Measurements from ENCODE around the gene ZBED1.

ZBED1 gene

DNA sequence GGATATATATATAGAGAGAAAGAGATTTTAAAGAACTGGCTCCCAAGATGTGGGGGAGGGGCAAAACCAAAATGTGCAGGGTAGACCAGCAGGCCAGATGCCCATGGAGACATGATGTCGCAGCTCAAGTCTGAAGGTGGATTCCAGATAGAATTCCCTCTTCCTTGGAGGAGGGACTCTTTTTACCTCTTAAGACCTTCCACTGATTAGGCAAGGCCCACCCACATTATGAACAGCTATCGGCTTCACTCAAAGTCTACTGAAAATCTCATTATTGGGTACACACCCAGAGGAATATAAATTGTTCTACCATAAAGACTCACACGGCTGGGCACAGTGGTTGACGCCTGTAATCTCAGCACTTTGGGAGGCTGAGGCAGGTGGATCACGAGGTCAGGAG lies 59.3 kb downstream of the ZBED1 start:
- TF ChIP-seq TAF1 (IDR thresholded peaks at IDR 0.05; ENCODE audit: borderline replicate concordance, insufficient read depth, low read length) (no peak), SIN3A (IDR thresholded peaks at IDR 0.05; ENCODE audit: borderline replicate concordance, insufficient read depth, low read length) (no peak), FOXP2 (optimal IDR thresholded peaks at IDR 0.05; ENCODE audit: borderline replicate concordance, extremely low read depth, extremely low read length, insufficient read depth) (no peak), POLR2AphosphoS5 (IDR thresholded peaks at IDR 0.05; ENCODE audit: low read depth, low read length) (no peak)
- TF ChIP-seq, protein P1, sequence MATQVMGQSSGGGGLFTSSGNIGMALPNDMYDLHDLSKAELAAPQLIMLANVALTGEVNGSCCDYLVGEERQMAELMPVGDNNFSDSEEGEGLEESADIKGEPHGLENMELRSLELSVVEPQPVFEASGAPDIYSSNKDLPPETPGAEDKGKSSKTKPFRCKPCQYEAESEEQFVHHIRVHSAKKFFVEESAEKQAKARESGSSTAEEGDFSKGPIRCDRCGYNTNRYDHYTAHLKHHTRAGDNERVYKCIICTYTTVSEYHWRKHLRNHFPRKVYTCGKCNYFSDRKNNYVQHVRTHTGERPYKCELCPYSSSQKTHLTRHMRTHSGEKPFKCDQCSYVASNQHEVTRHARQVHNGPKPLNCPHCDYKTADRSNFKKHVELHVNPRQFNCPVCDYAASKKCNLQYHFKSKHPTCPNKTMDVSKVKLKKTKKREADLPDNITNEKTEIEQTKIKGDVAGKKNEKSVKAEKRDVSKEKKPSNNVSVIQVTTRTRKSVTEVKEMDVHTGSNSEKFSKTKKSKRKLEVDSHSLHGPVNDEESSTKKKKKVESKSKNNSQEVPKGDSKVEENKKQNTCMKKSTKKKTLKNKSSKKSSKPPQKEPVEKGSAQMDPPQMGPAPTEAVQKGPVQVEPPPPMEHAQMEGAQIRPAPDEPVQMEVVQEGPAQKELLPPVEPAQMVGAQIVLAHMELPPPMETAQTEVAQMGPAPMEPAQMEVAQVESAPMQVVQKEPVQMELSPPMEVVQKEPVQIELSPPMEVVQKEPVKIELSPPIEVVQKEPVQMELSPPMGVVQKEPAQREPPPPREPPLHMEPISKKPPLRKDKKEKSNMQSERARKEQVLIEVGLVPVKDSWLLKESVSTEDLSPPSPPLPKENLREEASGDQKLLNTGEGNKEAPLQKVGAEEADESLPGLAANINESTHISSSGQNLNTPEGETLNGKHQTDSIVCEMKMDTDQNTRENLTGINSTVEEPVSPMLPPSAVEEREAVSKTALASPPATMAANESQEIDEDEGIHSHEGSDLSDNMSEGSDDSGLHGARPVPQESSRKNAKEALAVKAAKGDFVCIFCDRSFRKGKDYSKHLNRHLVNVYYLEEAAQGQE (IDR thresholded peaks at IDR 0.05; ENCODE audit: insufficient read depth in 1 of 2, low read depth in 2 of 2, low read length in 2 of 2) = no peak

DNA sequence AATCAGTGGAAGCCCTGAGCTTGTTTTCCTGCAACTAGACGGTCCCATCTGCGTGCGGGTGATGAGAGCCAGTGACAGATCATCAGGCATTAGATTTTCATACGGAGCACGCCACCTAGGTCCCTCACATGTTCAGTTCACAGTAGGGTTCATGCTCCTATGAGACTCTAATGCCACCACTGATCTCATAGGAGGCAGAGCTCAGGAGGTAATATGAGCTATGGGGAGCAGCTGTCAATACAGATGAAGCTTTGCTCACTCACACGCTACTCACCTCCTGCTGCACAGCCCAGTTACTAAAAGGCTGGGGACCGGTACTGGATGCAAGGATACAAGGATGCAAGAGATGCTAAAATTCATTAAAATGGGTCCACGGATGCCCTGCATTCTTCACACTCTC lies 61.2 kb downstream of the ZBED1 start:
- TF ChIP-seq SIN3A (IDR thresholded peaks at IDR 0.05; ENCODE audit: borderline replicate concordance, insufficient read depth, low read length) = no peak
- TF ChIP-seq POLR2AphosphoS5 (IDR thresholded peaks at IDR 0.05; ENCODE audit: low read depth, low read length) = no peak
- no peak for TF ChIP-seq TAF1 (IDR thresholded peaks at IDR 0.05; ENCODE audit: borderline replicate concordance, insufficient read depth, low read length)
- TF ChIP-seq, protein P1 (IDR thresholded peaks at IDR 0.05; ENCODE audit: insufficient read depth in 1 of 2, low read depth in 2 of 2, low read length in 2 of 2) = no peak
- TF ChIP-seq FOXP2 (optimal IDR thresholded peaks at IDR 0.05; ENCODE audit: borderline replicate concordance, extremely low read depth, extremely low read length, insufficient read depth) = no peak
